RPMI7951 (cell line): Measurements from ENCODE around the gene UNC50. TPM values are rescaled to one million over a fixed set of nuclear protein-coding genes. Genes with fewer than 3 reads are reported as not detected.

Source experiments
- DNase-seq: peaks from one replicate; pipeline ENCODE4 v3.0.0-alpha.2; 2012; ENCODE audit warnings: low read depth
- total RNA-seq: library from RNA; depleted of rRNA; stranded (reverse); fragments of >200 nt; shearing (Covaris generic); gene quantifications from 2 replicates; pipeline ENCODE4 v1.2.3, GENCODE V29; 2014; rRNA removed

The UNC50 gene
- total RNA-seq, 1 experiment from 2014 or later, result 72.8 TPM

DNA sequence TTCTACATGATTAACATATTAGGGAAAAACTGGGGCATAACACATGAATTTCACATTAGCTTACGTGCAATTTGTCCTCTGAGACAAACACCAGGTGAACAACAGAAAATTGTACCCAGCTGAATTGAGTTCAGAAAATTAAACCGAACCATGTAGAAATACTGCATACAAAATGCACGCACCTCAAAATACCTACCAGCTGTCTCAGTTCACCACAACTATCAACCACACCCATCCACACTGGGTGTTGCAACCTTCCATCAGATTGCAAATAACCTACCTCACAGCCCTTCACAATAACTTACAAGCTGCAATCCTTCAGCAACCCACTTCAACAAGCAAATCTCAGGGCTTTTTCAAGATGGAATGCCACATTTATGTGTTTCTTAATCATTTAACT, 55.9 kb downstream of the UNC50 start:
- no peak for DNase-seq

DNA sequence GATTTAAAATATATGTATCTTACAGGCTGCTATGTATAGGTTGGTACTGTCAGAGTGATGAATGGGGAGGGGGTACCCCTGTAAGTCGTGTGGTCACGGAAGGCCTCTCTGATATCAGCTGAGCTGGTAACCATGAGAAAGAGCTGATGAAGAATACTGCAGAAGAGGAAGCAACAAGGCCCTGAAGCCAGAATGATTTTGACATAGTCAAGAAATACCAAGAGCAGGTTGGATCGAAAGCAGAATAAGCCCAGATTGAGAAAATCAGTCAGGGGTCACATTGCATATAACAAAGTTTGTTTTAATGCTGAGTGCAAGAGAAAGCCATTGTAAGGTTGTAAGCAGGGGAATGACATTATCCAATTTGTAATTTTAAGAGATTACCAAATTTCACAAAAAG, 57.3 kb downstream of the UNC50 start:
- DNase-seq, result no peak

Other genes with a start within 250 kb of the UNC50 start
- 9.9 and 12.5 TPM in 2 replicates for gene INPP4A, start 163.7 kb upstream of the UNC50 start, total RNA-seq
- gene COA5, start 77 bp upstream of the UNC50 start, total RNA-seq, result 41.0 and 43.5 TPM in 2 replicates
- gene MGAT4A, start 122.5 kb downstream of the UNC50 start, total RNA-seq, result 0.20 TPM in 1 of 2 replicates, not detected in the other